Thyroid gland (tissue), 4 donors: ENCODE data around the gene PPM1H. TPM values are rescaled to one million over a fixed set of nuclear protein-coding genes. Genes with fewer than 3 reads are reported as not detected.
"Not testable (repeated sequence)": the region's sequence is repeated elsewhere in the genome, so short reads cannot be mapped to it uniquely, and the experiment has no call there.

Source experiments
- DNase-seq, 2 donors: peaks; one replicate each; pipeline ENCODE4 v3.0.0-alpha.2; 2019
- H3K27ac ChIP-seq, 3 donors: fragments of 200-600 bp; sonication (generic); 1 replicate in 2 of 3; 2 replicates in 1 of 3; pipeline ENCODE4 v1.5.1; 2016 to 2019; ENCODE audit warnings: mild to moderate bottlenecking in 1 of 3, moderate library complexity in 1 of 3
- H3K27me3 ChIP-seq: fragments of 200-600 bp; sonication (generic); one replicate; pipeline ENCODE4 v1.5.1; 2019
- H3K36me3 ChIP-seq, 2 donors: fragments of 200-600 bp; sonication (generic); one replicate each; pipeline ENCODE4 v1.5.1; 2016 to 2019
- H3K4me1 ChIP-seq, 2 donors: fragments of 200-600 bp; sonication (generic); one replicate each; pipeline ENCODE4 v1.5.1; 2017 to 2019
- H3K4me3 ChIP-seq, 3 donors: fragments of 200-600 bp; sonication (generic); replicated peaks in 1 of 3; 1 replicate in 2 of 3; 2 replicates in 1 of 3; pipeline ENCODE4 v1.5.1; 2016; ENCODE audit warnings: mild to moderate bottlenecking in 1 of 3
- H3K9me3 ChIP-seq: fragments of 200-600 bp; sonication (generic); one replicate; pipeline ENCODE4 v1.5.1; 2017
- CTCF ChIP-seq, 6 experiments: fragments of 200-600 bp in 3 of 6; fragments of 450-650 bp in 3 of 6; sonication (generic) in 3 of 6; IDR thresholded peaks; one replicate each; pipeline ENCODE4 v1.5.1; 2016 to 2019; ENCODE audit warnings: antibody characterized with exemption in 6 of 6, mild to moderate bottlenecking in 2 of 6, inconsistent platforms in 1 of 6, moderate library complexity in 1 of 6
- POLR2A ChIP-seq, 2 donors: fragments of 450-650 bp; IDR thresholded peaks; one replicate each; pipeline ENCODE4 v1.6.1; 2017; ENCODE audit warnings: antibody characterized with exemption in 2 of 2, mild to moderate bottlenecking in 2 of 2, moderate library complexity in 1 of 2
- WGBS, 2 donors: methylation state at CpG; one replicate each; pipeline ENCODE4 v1.1.5; 2017; 5-methylcytosine and 5-hydroxymethylcytosine counted together
- intact Hi-C: fragments of 100-400 bp; cut with DNase I; formaldehyde crosslinking; loops from one replicate; pipeline ENCODE4 v1.15.1; 2023
- total RNA-seq, 4 donors: library from RNA; depleted of rRNA; stranded (reverse); fragments of >200 nt; gene quantifications; one replicate each; pipeline ENCODE4 v1.2.3, GENCODE V29; 2016

PPM1H gene
- total RNA-seq, 4 donors from 2014 or later = 3.9 to 12.7 (median 9.0) TPM

- WGBS, 2 donors = 92 to 93% methylated on average over 3 of the region's 3 CpGs
Measured at GRCh38 chr12:62882696-62883095, 52.3 kb downstream of the PPM1H start.

GRCh38 chr12:62882140-62882539 lies 52.8 kb downstream of the PPM1H start:
- Histone ChIP-seq H3K27me3 (no peaks in the 10 kb centered on the region), H3K9me3 (no peaks in the 10 kb centered on the region), H3K4me1 (no peaks in the 10 kb centered on the region), H3K36me3 (no peaks in the 10 kb centered on the region), H3K27ac (no peak overlapping the region), H3K4me3 (no peak overlapping the region)
- TF ChIP-seq CTCF (IDR thresholded peaks at IDR 0.05) (no peak), POLR2A (IDR thresholded peaks at IDR 0.05) (no peak)
- 89 to 93% methylated on average over 3 of the region's 3 CpGs for WGBS, 2 donors
- intact Hi-C loops = no loop called here
- DNase-seq = no peak

More at GRCh38 chr12:62882696-62883095, 52.3 kb downstream of the PPM1H start:
- DNase-seq = no peak
- H3K4me1 ChIP-seq = no peaks in the 10 kb centered on the region
- intact Hi-C loops = no loop called here
- H3K4me3 ChIP-seq = no peak overlapping the region
- H3K36me3 ChIP-seq = no peaks in the 10 kb centered on the region
- H3K27me3 ChIP-seq = no peaks in the 10 kb centered on the region
- H3K27ac ChIP-seq = no peak overlapping the region
- no peaks in the 10 kb centered on the region for H3K9me3 ChIP-seq
- no peak for TF ChIP-seq CTCF (IDR thresholded peaks at IDR 0.05)
- TF ChIP-seq POLR2A (IDR thresholded peaks at IDR 0.05) = no peak

- WGBS, 2 donors = 96 to 100% methylated on average over 1 of the region's 1 CpG
- DNase-seq = no peak
- Histone ChIP-seq H3K27me3 (no peaks in the 10 kb centered on the region), H3K27ac (no peak overlapping the region), H3K9me3 (no peaks in the 10 kb centered on the region), H3K36me3 (no peaks in the 10 kb centered on the region), H3K4me3 (no peak overlapping the region), H3K4me1 (no peaks in the 10 kb centered on the region)
- intact Hi-C loops = no loop called here
- TF ChIP-seq CTCF (IDR thresholded peaks at IDR 0.05) = no peak
- TF ChIP-seq POLR2A (IDR thresholded peaks at IDR 0.05) = no peak
Measured at GRCh38 chr12:62879691-62880090, 55.3 kb downstream of the PPM1H start.

GRCh38 chr12:62879228-62879627 lies 55.7 kb downstream of the PPM1H start:
- H3K27me3 ChIP-seq, H3K9me3 ChIP-seq, intact Hi-C loops, H3K4me3 ChIP-seq, H3K27ac ChIP-seq, H3K36me3 ChIP-seq, DNase-seq, H3K4me1 ChIP-seq: not testable (repeated sequence)
- WGBS, 2 donors = 95 to 98% methylated on average over 3 of the region's 3 CpGs

GRCh38 chr12:62878211-62878610 lies 56.7 kb downstream of the PPM1H start:
- H3K9me3 ChIP-seq = no peaks in the 10 kb centered on the region
- H3K27ac ChIP-seq = no peak overlapping the region
- no peak for TF ChIP-seq POLR2A (IDR thresholded peaks at IDR 0.05)
- no peak for TF ChIP-seq CTCF (IDR thresholded peaks at IDR 0.05)

More at GRCh38 chr12:62878211-62878610, 56.7 kb downstream of the PPM1H start:
- H3K27me3 ChIP-seq = no peaks in the 10 kb centered on the region
- no peak overlapping the region for H3K4me3 ChIP-seq
- WGBS, 2 donors = 69 to 71% methylated on average over 2 of the region's 2 CpGs
- DNase-seq = no peak
- intact Hi-C loops = no loop called here
- no peaks in the 10 kb centered on the region for H3K36me3 ChIP-seq
- no peaks in the 10 kb centered on the region for H3K4me1 ChIP-seq
